ENCODE results near the gene UNC5CL. TPM values are rescaled to one million over a fixed set of nuclear protein-coding genes. Genes with fewer than 3 reads are reported as not detected.
A peak's percentile ranks its signal among the peaks of the same experiment; 100 is the strongest.

UNC5CL gene
- total and polyA plus RNA-seq, 2 of the 8 experiments (the other 6 are each of a cell fraction or from before 2014, with no cell fraction given), result 1.3 to 1.7 TPM

GRCh38 chr6:41073968-41074691, 35.1 kb upstream of the UNC5CL start:
- POLR2A ChIA-PET (ENCODE audit: partially characterized antibody), result interaction anchor here (0.7 to 1.4 kb wide), 4 partner anchors 10 to 126 kb away, joined by 3 to 4 read pairs (median 3); no protein-coding TSS in a partner anchor
- peaks cover 2 to 5% (median 4%) of the 10 kb centered on the region in 4 experiments; a peak in 3 of 7 replicates for H3K4me1 ChIP-seq (replicated peaks in 1 of 4; ENCODE audit: control insufficient read depth in 3 of 4, insufficient read depth in 4 of 4, low read length in 3 of 4)
- H3K79me1 ChIP-seq (ENCODE audit: low read depth, low read length), result no peaks in the 10 kb centered on the region; the same call in 1 of the 2 replicates
- peak overlapping the region; percentile 96 for H3K27ac ChIP-seq (ENCODE audit: low read depth, low read length)
- FAIRE-seq (peak; percentile 58), DNase-seq (ENCODE audit: low read depth in 1 of 2, low spot score in 2 of 2) (no peak)
- peak overlapping the region; percentile 61 for H3K4ac ChIP-seq (replicated peaks; ENCODE audit: insufficient read length, low read depth, low read length)
- no peak overlapping the region for H2AFZ ChIP-seq (ENCODE audit: low read length)
- H3K36me3 ChIP-seq (ENCODE audit: control insufficient read depth in 2 of 4, insufficient read depth in 4 of 4, low read length in 3 of 4), result peaks cover 1 to 17% (median 4%) of the 10 kb centered on the region in 4 experiments; a peak in 5 of 8 replicates
- H3K4me2 ChIP-seq (ENCODE audit: insufficient read depth in 1 of 2, low read depth in 2 of 2, low read length in 2 of 2), result peak overlapping the region; percentile 89 to 98
- H4K20me1 ChIP-seq (replicated peaks in 1 of 2; ENCODE audit: control insufficient read depth in 1 of 2, insufficient read depth in 2 of 2, low read length in 2 of 2), result peaks cover 0 to 7% of the 10 kb centered on the region in 2 experiments
- H3K14ac ChIP-seq (ENCODE audit: insufficient read length), result no peak overlapping the region
- H3K23ac ChIP-seq (ENCODE audit: insufficient read length), result no peak overlapping the region
- peaks cover 40 to 55% of the 10 kb centered on the region in 2 experiments for H3K79me2 ChIP-seq (ENCODE audit: control insufficient read depth in 1 of 2, insufficient read depth in 2 of 2, low read length in 2 of 2)
- CTCF ChIA-PET (ENCODE audit: partially characterized antibody), result no interaction called here
- H2BK120ac ChIP-seq (replicated peaks; ENCODE audit: low read depth, low read length), result no peak overlapping the region
- TF ChIP-seq ASH2L (IDR thresholded peaks at IDR 0.05; ENCODE audit: low read length) (peak; percentile 9), TCF12 (IDR thresholded peaks at IDR 0.05; ENCODE audit: low read depth, low read length) (no peak), NANOG (IDR thresholded peaks at IDR 0.05; ENCODE audit: insufficient read depth, low read depth, low read length, poor library complexity, severe bottlenecking) (no peak)
- no peak overlapping the region for H2AK5ac ChIP-seq (ENCODE audit: low read depth, low read length)
- H4K5ac ChIP-seq (ENCODE audit: insufficient read length, low read depth, low read length), result no peak overlapping the region
- H3K9me3 ChIP-seq (ENCODE audit: insufficient read depth in 2 of 2, low read depth in 1 of 2, low read length in 1 of 2), result no peaks in the 10 kb centered on the region
- peak overlapping the region; percentile 38 to 92 (median 81) for H3K9ac ChIP-seq (replicated peaks in 1 of 4; ENCODE audit: extremely low read depth in 1 of 4, low read depth in 3 of 4, low read length in 3 of 4)
- peak overlapping the region; percentile 25 for H3K18ac ChIP-seq (ENCODE audit: extremely low read depth, low read length)
- WGBS, 2 experiments (ENCODE audit: extremely low coverage in 1 of 2, insufficient coverage in 1 of 2, insufficient read length in 1 of 2, insufficient replicate concordance in 2 of 2, low coverage in 1 of 2, low lambda C conversion rate in 2 of 2, missing lambda C conversion rate in 1 of 2), result 13% methylated on average over 11 of the region's 11 CpGs; no CpG with 5 or more reads in 1 of the 2 experiments
- no peak overlapping the region for H2BK20ac ChIP-seq (ENCODE audit: low read length)
- no peak overlapping the region for H4K8ac ChIP-seq (ENCODE audit: extremely low read depth, insufficient read depth, low read length)
- peak overlapping the region; percentile 47; the same call in 1 of the 2 replicates for H2BK5ac ChIP-seq (ENCODE audit: low read depth, low read length)
- H2BK15ac ChIP-seq (ENCODE audit: low read length), result no peak overlapping the region
- peak overlapping the region; percentile 56 for H2BK12ac ChIP-seq (ENCODE audit: low read depth, low read length)
- peak overlapping the region; percentile 67 for H4K91ac ChIP-seq (replicated peaks; ENCODE audit: insufficient read length, low read length)
- no peaks in the 10 kb centered on the region for H3K27me3 ChIP-seq (replicated peaks in 1 of 4; ENCODE audit: control insufficient read depth in 3 of 4, extremely low read depth in 1 of 4, insufficient read depth in 3 of 4, low read length in 3 of 4)
- H3K56ac ChIP-seq (replicated peaks; ENCODE audit: insufficient read length, low read depth, low read length), result peak overlapping the region; percentile 17
- H3K23me2 ChIP-seq (ENCODE audit: low read depth, low read length), result peaks cover 11% of the 10 kb centered on the region
- peak overlapping the region; percentile 83 to 96 (median 92) for H3K4me3 ChIP-seq (ENCODE audit: extremely low read depth in 1 of 4, insufficient read depth in 2 of 4, low read depth in 3 of 4, low read length in 4 of 4)

All from H1 (cell line).